Measurements from ENCODE around the gene FKBP5.

DNA sequence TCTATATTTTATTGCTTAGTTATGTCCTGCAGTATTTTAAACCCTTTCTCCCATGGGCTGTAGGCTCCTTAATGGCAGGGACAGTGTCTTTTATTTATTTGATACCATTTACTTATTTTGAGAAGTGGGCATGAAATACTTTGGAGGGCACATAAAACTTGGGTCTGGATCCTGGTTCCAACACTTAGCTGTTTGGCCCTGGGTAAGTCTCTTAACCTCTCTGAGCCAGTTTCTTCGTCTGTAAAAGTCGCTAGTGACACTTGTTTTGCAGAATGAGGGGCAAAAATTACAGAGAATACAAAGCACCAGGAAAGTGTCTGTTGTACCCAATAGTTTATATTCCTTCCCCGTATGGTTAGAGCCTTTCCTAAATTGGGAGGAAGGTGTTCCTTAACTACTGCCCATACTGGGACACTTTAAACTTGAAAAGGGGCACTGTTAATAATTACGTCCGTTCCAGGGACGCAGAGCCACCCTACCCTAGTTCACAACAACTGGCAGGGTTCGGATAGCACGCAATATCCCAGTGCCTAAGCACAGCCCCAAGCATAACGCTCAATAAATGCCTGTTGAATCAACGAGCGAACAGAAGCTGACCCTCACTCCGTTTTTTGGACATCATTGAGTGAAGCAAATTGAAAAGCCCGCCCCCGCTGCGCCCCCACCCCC is 42.2 kb upstream of the FKBP5 start:
- TF ChIP-seq POLR2A (IDR thresholded peaks at IDR 0.05; ENCODE audit: low read depth, low read length) (no peak), TAF1 (IDR thresholded peaks at IDR 0.05; ENCODE audit: borderline replicate concordance, low read depth, low read length) (no peak)

Data from GM12892 (cell line).